Stomach (tissue), 4 donors: ENCODE data around the gene MMP21.

Experiments
- CTCF ChIP-seq, 7 experiments: fragments of 450-650 bp in 4 of 7; fragments of 200-600 bp in 3 of 7; sonication (generic) in 3 of 7; IDR thresholded peaks; one replicate each; pipeline ENCODE4 v1.5.1; 2016 to 2019; ENCODE audit warnings: antibody characterized with exemption in 7 of 7, control low read depth in 2 of 7, mild to moderate bottlenecking in 1 of 7
- POLR2A ChIP-seq, 4 donors: fragments of 450-650 bp; IDR thresholded peaks; one replicate each; pipeline ENCODE4 v1.6.1; 2016; ENCODE audit warnings: antibody characterized with exemption in 4 of 4, control low read depth in 2 of 4, mild to moderate bottlenecking in 1 of 4, moderate library complexity in 1 of 4
- POLR2AphosphoS5 ChIP-seq, 3 donors: sonication (generic); formaldehyde crosslinking; IDR thresholded peaks; one replicate each; pipeline ENCODE4 v1.6.1; 2016; ENCODE audit warnings: antibody characterized with exemption in 3 of 3

- TF ChIP-seq POLR2A (IDR thresholded peaks at IDR 0.05) = no peak
- no peak for TF ChIP-seq CTCF (IDR thresholded peaks at IDR 0.05)
- no peak for TF ChIP-seq POLR2AphosphoS5 (IDR thresholded peaks at IDR 0.05)
Observed at GRCh38 chr10:125823663-125824251, 48.1 kb upstream of the MMP21 start.
